OCI-LY1 (cell line): ENCODE results near the gene ACAP2.

ENCODE experiments used
- H2AFZ ChIP-seq: fragments of 200-600 bp; sonication (generic), shearing (Covaris generic); 2 replicates; pipeline ENCODE4 v1.6.0; 2014; ENCODE audit warnings: antibody characterized with exemption, mild to moderate bottlenecking, low read length
- H3F3A ChIP-seq: fragments of 200-600 bp; sonication (generic), shearing (Covaris generic); 2 replicates; pipeline ENCODE4 v1.6.0; 2014; ENCODE audit warnings: mild to moderate bottlenecking, antibody characterized with exemption, low read length, moderate library complexity; ENCODE audit not compliant: insufficient read depth
- H3K27ac ChIP-seq: fragments of 200-600 bp; sonication (generic); 2 replicates; pipeline ENCODE4 v1.5.1; 2014; ENCODE audit warnings: low read length, mixed run types, mild to moderate bottlenecking, low read depth; ENCODE audit not compliant: poor library complexity, severe bottlenecking
- H3K27me3 ChIP-seq: fragments of 200-600 bp; sonication (generic); 2 replicates; pipeline ENCODE4 v1.6.0; 2014; ENCODE audit warnings: antibody characterized with exemption, mild to moderate bottlenecking, low read length, moderate library complexity; ENCODE audit not compliant: insufficient read depth
- H3K36me3 ChIP-seq: fragments of 200-600 bp; sonication (generic); 2 replicates; pipeline ENCODE4 v1.6.1; 2014; ENCODE audit warnings: mild to moderate bottlenecking, antibody characterized with exemption, low read length, moderate library complexity, mixed read lengths; ENCODE audit not compliant: insufficient read depth
- H3K4me1 ChIP-seq: fragments of 200-600 bp; sonication (generic); 2 replicates; pipeline ENCODE4 v1.5.1; 2014; ENCODE audit warnings: mild to moderate bottlenecking, low read length, moderate library complexity; ENCODE audit not compliant: insufficient read depth, severe bottlenecking
- H3K4me2 ChIP-seq: fragments of 200-600 bp; sonication (generic), shearing (Covaris generic); 2 replicates; pipeline ENCODE4 v1.6.1; 2014; ENCODE audit warnings: low read length
- H3K4me3 ChIP-seq: fragments of 200-600 bp; sonication (generic); 2 replicates; pipeline ENCODE4 v1.5.1; 2014; ENCODE audit warnings: low read length, low read depth, mild to moderate bottlenecking, mixed read lengths; ENCODE audit not compliant: poor library complexity, severe bottlenecking
- H3K79me2 ChIP-seq: fragments of 200-600 bp; shearing (Covaris generic); 2 replicates; pipeline ENCODE4 v1.6.1; 2016; ENCODE audit warnings: mixed run types, low read length, mixed read lengths; ENCODE audit not compliant: insufficient read depth
- H3K9ac ChIP-seq: fragments of 200-600 bp; sonication (generic), shearing (Covaris generic); 2 replicates; pipeline ENCODE4 v1.6.1; 2014; ENCODE audit warnings: mild to moderate bottlenecking, low read length, mixed read lengths
- H3K9me2 ChIP-seq: fragments of 200-600 bp; sonication (generic), shearing (Covaris generic); 2 replicates; pipeline ENCODE4 v1.6.1; 2014; ENCODE audit warnings: low read depth, mild to moderate bottlenecking, low read length, mixed read lengths
- H3K9me3 ChIP-seq: fragments of 200-600 bp; shearing (Covaris generic); 2 replicates; pipeline ENCODE4 v1.6.1; 2014; ENCODE audit warnings: low read length, mixed read lengths
- H4K20me1 ChIP-seq: fragments of 200-600 bp; sonication (generic), shearing (Covaris generic); 2 replicates; pipeline ENCODE4 v1.6.0; 2016; ENCODE audit warnings: mild to moderate bottlenecking, low read length; ENCODE audit not compliant: insufficient read depth
- EZH2 ChIP-seq: fragments of 200-600 bp; sonication (generic), shearing (Covaris generic); IDR thresholded peaks from 2 replicates; pipeline ENCODE4 v1.8.0; 2017; ENCODE audit warnings: borderline replicate concordance, mixed run types, mild to moderate bottlenecking, antibody characterized with exemption, low read length, moderate library complexity, mixed read lengths
- TF ChIP-seq, protein P1 (sequence below): fragments of 200-600 bp; sonication (generic), shearing (Covaris generic); IDR thresholded peaks from 2 replicates; pipeline ENCODE4 v1.5.1; 2017; ENCODE audit warnings: mild to moderate bottlenecking, antibody characterized with exemption, low read length, moderate library complexity, mixed read lengths

ACAP2 gene

DNA sequence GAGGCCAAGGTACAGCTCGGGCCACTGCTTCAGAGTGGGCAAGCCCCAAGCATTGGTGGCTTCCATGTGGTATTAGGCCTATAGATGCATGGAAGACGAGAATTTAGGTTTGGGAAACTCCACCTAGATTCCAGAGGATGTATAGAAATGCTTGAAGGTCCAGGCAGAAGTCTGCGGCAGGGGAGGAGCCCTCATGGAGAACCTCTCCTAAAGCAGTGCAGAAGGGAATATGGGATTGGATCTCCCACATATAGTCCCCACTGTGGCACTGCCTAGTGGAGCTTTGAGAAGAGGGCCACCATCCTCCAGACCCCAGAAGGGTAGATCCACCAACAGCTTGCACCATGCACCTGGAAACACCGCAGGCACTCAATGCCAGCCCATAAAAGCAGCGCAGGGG, 123.8 kb downstream of the ACAP2 start:
- H3K9me3 ChIP-seq = peaks cover 21% of the 10 kb centered on the region
- H3K27me3 ChIP-seq = no peaks in the 10 kb centered on the region
- no peak overlapping the region for H3K9ac ChIP-seq
- H3K27ac ChIP-seq = no peak overlapping the region
- H3K79me2 ChIP-seq = no peaks in the 10 kb centered on the region
- no peak for TF ChIP-seq EZH2
- TF ChIP-seq, protein P1, sequence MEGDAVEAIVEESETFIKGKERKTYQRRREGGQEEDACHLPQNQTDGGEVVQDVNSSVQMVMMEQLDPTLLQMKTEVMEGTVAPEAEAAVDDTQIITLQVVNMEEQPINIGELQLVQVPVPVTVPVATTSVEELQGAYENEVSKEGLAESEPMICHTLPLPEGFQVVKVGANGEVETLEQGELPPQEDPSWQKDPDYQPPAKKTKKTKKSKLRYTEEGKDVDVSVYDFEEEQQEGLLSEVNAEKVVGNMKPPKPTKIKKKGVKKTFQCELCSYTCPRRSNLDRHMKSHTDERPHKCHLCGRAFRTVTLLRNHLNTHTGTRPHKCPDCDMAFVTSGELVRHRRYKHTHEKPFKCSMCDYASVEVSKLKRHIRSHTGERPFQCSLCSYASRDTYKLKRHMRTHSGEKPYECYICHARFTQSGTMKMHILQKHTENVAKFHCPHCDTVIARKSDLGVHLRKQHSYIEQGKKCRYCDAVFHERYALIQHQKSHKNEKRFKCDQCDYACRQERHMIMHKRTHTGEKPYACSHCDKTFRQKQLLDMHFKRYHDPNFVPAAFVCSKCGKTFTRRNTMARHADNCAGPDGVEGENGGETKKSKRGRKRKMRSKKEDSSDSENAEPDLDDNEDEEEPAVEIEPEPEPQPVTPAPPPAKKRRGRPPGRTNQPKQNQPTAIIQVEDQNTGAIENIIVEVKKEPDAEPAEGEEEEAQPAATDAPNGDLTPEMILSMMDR = no peak
- H3K36me3 ChIP-seq = peaks cover 61% of the 10 kb centered on the region
- no peak overlapping the region for H2AFZ ChIP-seq
- no peak overlapping the region for H3K4me3 ChIP-seq
- H3K4me1 ChIP-seq = no peaks in the 10 kb centered on the region
- no peaks in the 10 kb centered on the region; the same call in 1 of the 2 replicates for H3F3A ChIP-seq
- H3K9me2 ChIP-seq = no peaks in the 10 kb centered on the region
- no peaks in the 10 kb centered on the region for H4K20me1 ChIP-seq
- H3K4me2 ChIP-seq = no peak overlapping the region

DNA sequence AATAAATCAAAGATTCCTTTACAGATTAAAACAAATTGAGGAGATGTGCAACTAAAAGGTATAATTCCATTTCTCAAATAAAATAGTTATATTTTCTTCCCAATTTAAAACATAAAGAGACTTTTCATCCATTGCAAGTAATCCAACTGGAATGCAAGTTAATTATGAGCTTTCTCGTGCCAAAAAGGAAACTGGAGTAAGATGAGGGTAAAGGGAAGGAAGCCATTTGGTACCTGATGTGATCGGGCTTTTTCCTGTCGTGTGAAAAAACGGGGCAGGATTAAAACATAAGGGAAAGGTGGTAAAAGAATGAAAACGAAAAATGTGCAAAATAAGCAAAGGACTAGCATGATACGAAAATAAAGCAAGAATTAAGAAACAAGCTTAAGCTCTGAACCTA, 130.1 kb downstream of the ACAP2 start:
- H4K20me1 ChIP-seq = no peaks in the 10 kb centered on the region
- no peak overlapping the region for H3K4me3 ChIP-seq
- no peak overlapping the region for H3K27ac ChIP-seq
- no peaks in the 10 kb centered on the region for H3K27me3 ChIP-seq
- no peaks in the 10 kb centered on the region for H3K4me1 ChIP-seq
- no peak overlapping the region for H3K4me2 ChIP-seq
- no peaks in the 10 kb centered on the region for H3K79me2 ChIP-seq
- H3F3A ChIP-seq = no peaks in the 10 kb centered on the region
- H2AFZ ChIP-seq = no peak overlapping the region
- no peaks in the 10 kb centered on the region for H3K9me2 ChIP-seq
- TF ChIP-seq, protein P1 = no peak
- no peak for TF ChIP-seq EZH2
- no peaks in the 10 kb centered on the region for H3K9me3 ChIP-seq
- no peak overlapping the region for H3K9ac ChIP-seq
- H3K36me3 ChIP-seq = peaks cover 21% of the 10 kb centered on the region

DNA sequence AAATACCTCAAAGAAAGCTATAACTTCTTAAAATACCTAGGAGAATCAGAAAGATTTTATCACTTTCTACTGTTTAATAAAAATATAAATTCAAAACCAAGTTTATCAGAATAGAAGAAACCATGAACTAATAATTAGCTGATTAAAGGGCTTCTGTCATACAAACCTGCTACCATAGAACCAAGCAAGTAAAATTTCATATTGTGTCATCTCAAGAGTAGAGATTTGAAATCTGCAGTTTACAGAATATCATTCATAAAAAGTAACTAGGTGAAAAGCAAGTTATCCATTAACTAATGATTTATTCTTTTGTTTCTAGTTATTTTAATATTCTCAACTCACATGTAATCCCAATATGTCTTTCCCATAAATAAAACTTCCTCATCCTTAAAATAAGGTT, 135.1 kb downstream of the ACAP2 start:
- no peaks in the 10 kb centered on the region for H3K9me2 ChIP-seq
- no peak overlapping the region for H2AFZ ChIP-seq
- no peaks in the 10 kb centered on the region for H3K79me2 ChIP-seq
- TF ChIP-seq, protein P1 = no peak
- no peak for TF ChIP-seq EZH2
- no peaks in the 10 kb centered on the region for H3K27me3 ChIP-seq
- H3K4me3 ChIP-seq = no peak overlapping the region
- no peak overlapping the region for H3K4me2 ChIP-seq
- H3F3A ChIP-seq = no peaks in the 10 kb centered on the region
- H3K36me3 ChIP-seq = peaks cover 44% of the 10 kb centered on the region; the same call in 1 of the 2 replicates
- no peaks in the 10 kb centered on the region for H4K20me1 ChIP-seq
- H3K4me1 ChIP-seq = no peaks in the 10 kb centered on the region
- H3K9ac ChIP-seq = no peak overlapping the region
- H3K27ac ChIP-seq = no peak overlapping the region
- H3K9me3 ChIP-seq = no peaks in the 10 kb centered on the region
